Esophagus squamous epithelium (tissue), 5 donors: ENCODE results near the gene COG3. TPM values are rescaled to one million over a fixed set of nuclear protein-coding genes. Genes with fewer than 3 reads are reported as not detected.

ENCODE experiments used
- DNase-seq: peaks from one replicate; lab custom pipeline; 2025; lab: John Stamatoyannopoulos, UW
- H3K27ac ChIP-seq, 4 donors: fragments of 200-600 bp; sonication (generic); one replicate each; pipeline ENCODE4 v1.5.1; 2016 to 2019; ENCODE audit warnings: mild to moderate bottlenecking in 1 of 4
- H3K27me3 ChIP-seq, 4 donors: fragments of 200-600 bp; sonication (generic); 1 replicate in 3 of 4; 2 replicates in 1 of 4; pipeline versions ENCODE4 v1.5.1 to v1.6.0; 2017 to 2021; ENCODE audit warnings: antibody characterized with exemption in 1 of 4
- H3K36me3 ChIP-seq, 3 donors: fragments of 200-600 bp; sonication (generic); one replicate each; pipeline ENCODE4 v1.5.1; 2016 to 2019
- H3K4me1 ChIP-seq, 3 donors: fragments of 200-600 bp; sonication (generic); one replicate each; pipeline ENCODE4 v1.5.1; 2017 to 2019
- H3K4me3 ChIP-seq, 4 donors: fragments of 200-600 bp; sonication (generic); 1 replicate in 3 of 4; 2 replicates in 1 of 4; pipeline ENCODE4 v1.5.1; 2016 to 2019; ENCODE audit warnings: mild to moderate bottlenecking in 2 of 4, moderate library complexity in 1 of 4
- H3K9me3 ChIP-seq, 3 donors: fragments of 200-600 bp; sonication (generic); one replicate each; pipeline ENCODE4 v1.5.1; 2016 to 2019
- CTCF ChIP-seq, 6 experiments: fragments of 450-650 bp in 4 of 6; fragments of 200-600 bp in 2 of 6; sonication (generic) in 2 of 6; IDR thresholded peaks; one replicate each; pipeline ENCODE4 v1.5.1; 2016 to 2019; ENCODE audit warnings: antibody characterized with exemption in 6 of 6, mild to moderate bottlenecking in 4 of 6, moderate library complexity in 4 of 6
- POLR2A ChIP-seq, 4 donors: fragments of 450-650 bp; IDR thresholded peaks; one replicate each; pipeline ENCODE4 v1.6.1; 2017; ENCODE audit warnings: antibody characterized with exemption in 4 of 4, mild to moderate bottlenecking in 4 of 4, moderate library complexity in 3 of 4
- WGBS, 2 donors: methylation state at CpG; one replicate each; pipeline ENCODE4 v1.1.5; 2018; 5-methylcytosine and 5-hydroxymethylcytosine counted together
- intact Hi-C: fragments of 100-400 bp; cut with DNase I; formaldehyde crosslinking; loops from one replicate; pipeline ENCODE4 v1.15.0; 2022
- total RNA-seq, 4 donors: library from RNA; depleted of rRNA; stranded (reverse); fragments of >200 nt; gene quantifications; one replicate each; pipeline ENCODE4 v1.1.0, GENCODE V29; 2016
- donor health status: DM: yes; HTN: yes; CAD: no.

The COG3 gene
- total RNA-seq, 4 donors from 2014 or later, result 16.5 to 26.3 (median 21.5) TPM

GRCh38 chr13:45434556-45435371, 30.0 kb upstream of the COG3 start:
- TF ChIP-seq CTCF (IDR thresholded peaks at IDR 0.05) (no peak), POLR2A (IDR thresholded peaks at IDR 0.05) (no peak)
- no peak overlapping the region for H3K4me3 ChIP-seq
- WGBS, 2 donors, result 77 to 84% methylated on average over 7 to 8 of the region's 8 CpGs
- intact Hi-C loops, result no loop called here
- H3K27me3 ChIP-seq, result no peaks in the 10 kb centered on the region
- no peaks in the 10 kb centered on the region for H3K4me1 ChIP-seq
- H3K9me3 ChIP-seq, result no peaks in the 10 kb centered on the region
- no peaks in the 10 kb centered on the region for H3K36me3 ChIP-seq
- DNase-seq, result no peak
- H3K27ac ChIP-seq, result no peak overlapping the region

- H3K36me3 ChIP-seq, result no peaks in the 10 kb centered on the region
- no peaks in the 10 kb centered on the region for H3K27me3 ChIP-seq
- WGBS, 2 donors, result 88 to 93% methylated on average over 9 of the region's 9 CpGs
- H3K9me3 ChIP-seq, result no peaks in the 10 kb centered on the region
- DNase-seq, result no peak
- H3K27ac ChIP-seq, result no peak overlapping the region
- intact Hi-C loops, result no loop called here
- H3K4me1 ChIP-seq, result peaks cover 0 to 2% (median under 1%) of the 10 kb centered on the region in 3 donors
- TF ChIP-seq POLR2A (IDR thresholded peaks at IDR 0.05), result no peak
- TF ChIP-seq CTCF (IDR thresholded peaks at IDR 0.05), result no peak
- H3K4me3 ChIP-seq, result no peak overlapping the region
Observed at GRCh38 chr13:45436332-45436731, 28.4 kb upstream of the COG3 start.

DNA sequence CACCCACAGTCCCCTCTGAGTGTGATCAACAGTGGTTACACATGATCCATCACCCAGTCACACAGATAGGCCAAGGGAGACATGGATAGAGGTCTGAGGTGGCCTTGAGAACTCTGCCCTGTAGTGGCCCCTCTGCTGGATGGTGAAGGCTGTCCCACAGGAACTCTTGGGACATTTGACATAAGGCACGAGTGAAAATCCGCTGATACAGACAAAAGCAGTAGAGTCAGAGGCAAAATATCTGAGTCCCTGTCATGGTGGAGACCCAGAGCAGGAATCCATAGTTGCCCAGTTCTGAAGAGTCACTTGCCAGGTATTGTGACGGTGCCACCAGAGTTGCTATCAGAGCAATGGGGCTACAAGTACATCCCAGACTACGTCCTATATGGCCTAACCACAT, 27.8 kb upstream of the COG3 start:
- 89 to 100% methylated on average over 3 to 4 of the region's 4 CpGs for WGBS, 2 donors
- intact Hi-C loops, result no loop called here
- Histone ChIP-seq H3K27me3 (no peaks in the 10 kb centered on the region), H3K9me3 (no peaks in the 10 kb centered on the region), H3K4me1 (peaks cover 0 to 6% (median 5%) of the 10 kb centered on the region in 3 donors), H3K27ac (no peak overlapping the region), H3K36me3 (no peaks in the 10 kb centered on the region), H3K4me3 (no peak overlapping the region)
- no peak for TF ChIP-seq CTCF (IDR thresholded peaks at IDR 0.05)
- TF ChIP-seq POLR2A (IDR thresholded peaks at IDR 0.05), result no peak
- no peak for DNase-seq

DNA sequence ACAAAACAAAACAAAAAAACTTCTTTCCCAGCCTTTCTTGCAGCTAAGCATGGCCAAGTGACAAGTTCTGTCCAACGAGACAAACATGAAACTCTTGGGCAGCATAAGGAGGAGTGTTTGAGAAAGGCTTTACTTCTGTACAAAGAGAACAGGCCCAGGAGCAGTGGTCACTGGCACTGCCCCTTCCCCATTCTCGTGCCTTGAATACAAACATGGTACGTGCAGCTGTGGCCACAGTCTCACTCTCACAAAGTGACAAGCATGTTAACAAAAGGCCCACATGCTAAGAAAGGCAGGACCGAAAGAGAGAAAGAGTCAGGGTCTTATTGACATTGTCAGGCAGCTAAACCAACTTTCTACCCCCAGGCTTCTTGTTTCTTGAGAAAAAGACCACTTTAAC, 26.8 kb upstream of the COG3 start:
- Histone ChIP-seq H3K4me1 (peaks cover 0 to 6% (median 5%) of the 10 kb centered on the region in 3 donors), H3K27ac (no peak overlapping the region), H3K36me3 (no peaks in the 10 kb centered on the region), H3K27me3 (no peaks in the 10 kb centered on the region), H3K4me3 (no peak overlapping the region), H3K9me3 (no peaks in the 10 kb centered on the region)
- TF ChIP-seq POLR2A (IDR thresholded peaks at IDR 0.05), result no peak
- WGBS, 2 donors, result 68 to 80% methylated on average over 4 of the region's 4 CpGs
- intact Hi-C loops, result no loop called here
- no peak for DNase-seq

- no peaks in the 10 kb centered on the region for H3K9me3 ChIP-seq
- TF ChIP-seq POLR2A (IDR thresholded peaks at IDR 0.05) (no peak), CTCF (IDR thresholded peaks at IDR 0.05) (no peak)
- H3K36me3 ChIP-seq, result no peaks in the 10 kb centered on the region
- DNase-seq, result no peak
- H3K4me3 ChIP-seq, result no peak overlapping the region
- intact Hi-C loops, result no loop called here
- peaks cover 0 to 6% (median 5%) of the 10 kb centered on the region in 3 donors for H3K4me1 ChIP-seq
- 71 to 90% methylated on average over 1 to 4 of the region's 4 CpGs for WGBS, 2 donors
- no peak overlapping the region for H3K27ac ChIP-seq
- H3K27me3 ChIP-seq, result no peaks in the 10 kb centered on the region
Observed at GRCh38 chr13:45439008-45439407, 25.7 kb upstream of the COG3 start.
